MM.1S (cell line): ENCODE data around the gene UGT1A10.
"Not testable (repeated sequence)": the region's sequence is repeated elsewhere in the genome, so short reads cannot be mapped to it uniquely, and the experiment has no call there.

Source experiments
- DNase-seq: peaks from one replicate; pipeline ENCODE4 v3.0.0-alpha.2; 2015
- H2AFZ ChIP-seq: fragments of 300-600 bp; sonication (generic); 2 replicates; pipeline ENCODE4 v1.6.0; 2016; ENCODE audit warnings: antibody characterized with exemption, low read length
- H3F3A ChIP-seq: fragments of 300-600 bp; sonication (generic); 2 replicates; pipeline ENCODE4 v1.6.1; 2016; ENCODE audit warnings: mild to moderate bottlenecking, antibody characterized with exemption, low read length, moderate library complexity, mixed read lengths; ENCODE audit not compliant: insufficient read depth
- H3K27ac ChIP-seq: fragments of 300-600 bp; sonication (generic); 2 replicates; pipeline ENCODE4 v1.5.1; 2016; ENCODE audit warnings: mild to moderate bottlenecking, low read length
- H3K27me3 ChIP-seq: fragments of 300-600 bp; sonication (generic); replicated peaks from 2 replicates; pipeline ENCODE4 v1.6.0; 2016; ENCODE audit warnings: low read length; ENCODE audit not compliant: insufficient read depth
- H3K36me3 ChIP-seq: fragments of 300-600 bp; sonication (generic); replicated peaks from 2 replicates; pipeline ENCODE4 v1.6.1; 2016; ENCODE audit warnings: mild to moderate bottlenecking, low read length, mixed read lengths; ENCODE audit not compliant: insufficient read depth
- H3K4me1 ChIP-seq: fragments of 300-600 bp; sonication (generic); 2 replicates; pipeline ENCODE4 v1.6.1; 2016; ENCODE audit warnings: low read length, mixed read lengths
- H3K4me2 ChIP-seq: fragments of 300-600 bp; sonication (generic); 2 replicates; pipeline ENCODE4 v1.6.0; 2016; ENCODE audit warnings: low read depth, low read length
- H3K4me3 ChIP-seq: fragments of 300-600 bp; sonication (generic); 2 replicates; pipeline ENCODE4 v1.5.1; 2016; ENCODE audit warnings: low read length, mixed read lengths
- H3K79me2 ChIP-seq: fragments of 300-600 bp; sonication (generic); 2 replicates; pipeline ENCODE4 v1.6.1; 2016; ENCODE audit warnings: mixed run types, low read length, mixed read lengths
- H3K9ac ChIP-seq: fragments of 300-600 bp; sonication (generic); 2 replicates; pipeline ENCODE4 v1.6.1; 2016; ENCODE audit warnings: low read length, mixed read lengths
- H3K9me2 ChIP-seq: fragments of 300-600 bp; sonication (generic); replicated peaks from 2 replicates; pipeline ENCODE4 v1.6.1; 2016; ENCODE audit warnings: mild to moderate bottlenecking, low read length, mixed read lengths; ENCODE audit not compliant: insufficient read depth
- H3K9me3 ChIP-seq: fragments of 300-600 bp; sonication (generic); replicated peaks from 2 replicates; pipeline ENCODE4 v1.6.1; 2016; ENCODE audit warnings: mild to moderate bottlenecking, low read length, mixed read lengths; ENCODE audit not compliant: insufficient read depth
- H4K20me1 ChIP-seq: fragments of 300-600 bp; sonication (generic); 2 replicates; pipeline ENCODE4 v1.6.1; 2016; ENCODE audit warnings: mild to moderate bottlenecking, low read length, moderate library complexity, mixed read lengths; ENCODE audit not compliant: insufficient read depth
- CTCF ChIP-seq: fragments of 300-600 bp; sonication (generic); IDR thresholded peaks from 2 replicates; pipeline ENCODE4 v1.5.1; 2016; ENCODE audit warnings: antibody characterized with exemption, low read length, mixed read lengths
- EZH2 ChIP-seq: fragments of 300-600 bp; sonication (generic); optimal IDR thresholded peaks from 2 replicates; pipeline ENCODE3; 2017; ENCODE audit warnings: low read depth, mild to moderate bottlenecking, antibody characterized with exemption, low read length, mixed read lengths
- EZH2phosphoT487 ChIP-seq: fragments of 300-600 bp; sonication (generic); IDR thresholded peaks from 2 replicates; pipeline ENCODE4 v1.6.1; 2018; ENCODE audit warnings: antibody characterized with exemption, low read length

UGT1A10 gene

GRCh38 chr2:233718552-233718951 is 82.3 kb downstream of the UGT1A10 start, which contains the start of gene UGT1A4:
TSS of gene UGT1A4 (plus strand) at chr2:233718736. CDS start at chr2:233718821, 85 bp downstream.
- no peaks in the 10 kb centered on the region for H3K4me1 ChIP-seq
- TF ChIP-seq CTCF (no peak), EZH2 (no peak), EZH2phosphoT487 (no peak)
- H3K4me3 ChIP-seq = no peak within 1 kb of the TSS
- no peak within 1 kb of the TSS for H2AFZ ChIP-seq
- no peaks in the 10 kb centered on the region for H4K20me1 ChIP-seq
- no peaks in the 10 kb centered on the region for H3K27me3 ChIP-seq
- no peaks in the 10 kb centered on the region for H3K9me3 ChIP-seq
- H3K79me2 ChIP-seq = no peaks in the 10 kb centered on the region
- no peak for DNase-seq
- H3K27ac ChIP-seq = no peak within 1 kb of the TSS
- H3F3A ChIP-seq = no peaks in the 10 kb centered on the region
- no peaks in the 10 kb centered on the region for H3K36me3 ChIP-seq
- no peak within 1 kb of the TSS for H3K4me2 ChIP-seq
- H3K9me2 ChIP-seq = no peaks in the 10 kb centered on the region
- H3K9ac ChIP-seq = no peak within 1 kb of the TSS

- no peak within 1 kb of the TSS for H3K4me3 ChIP-seq
- H2AFZ ChIP-seq = no peak within 1 kb of the TSS
- no peaks in the 10 kb centered on the region for H3F3A ChIP-seq
- no peak within 1 kb of the TSS for H3K9ac ChIP-seq
- H3K9me2 ChIP-seq = no peaks in the 10 kb centered on the region
- H3K36me3 ChIP-seq = no peaks in the 10 kb centered on the region
- no peaks in the 10 kb centered on the region for H3K27me3 ChIP-seq
- H3K4me2 ChIP-seq = no peak within 1 kb of the TSS
- no peaks in the 10 kb centered on the region for H4K20me1 ChIP-seq
- H3K4me1 ChIP-seq = no peaks in the 10 kb centered on the region
- H3K9me3 ChIP-seq = no peaks in the 10 kb centered on the region
- no peaks in the 10 kb centered on the region for H3K79me2 ChIP-seq
- DNase-seq = no peak
- H3K27ac ChIP-seq = no peak within 1 kb of the TSS
- no peak for TF ChIP-seq EZH2phosphoT487
Measured at GRCh38 chr2:233728723-233729301, 92.6 kb downstream of the UGT1A10 start, which contains the start of gene UGT1A3. TSS of gene UGT1A3 (plus strand) at chr2:233729042. CDS start at chr2:233729127, 85 bp downstream.

GRCh38 chr2:233736868-233737653 is 100.8 kb downstream of the UGT1A10 start:
- not testable (repeated sequence) for H2AFZ ChIP-seq, H3K79me2 ChIP-seq, H3K27me3 ChIP-seq, H3K9me2 ChIP-seq, H3K9me3 ChIP-seq, H3K36me3 ChIP-seq, H4K20me1 ChIP-seq, DNase-seq, H3F3A ChIP-seq, H3K4me3 ChIP-seq, H3K4me2 ChIP-seq, H3K27ac ChIP-seq, H3K4me1 ChIP-seq, H3K9ac ChIP-seq

GRCh38 chr2:233740870-233741269 is 104.6 kb downstream of the UGT1A10 start:
- no peak for DNase-seq
- Histone ChIP-seq H3K9me2 (no peaks in the 10 kb centered on the region), H3K27me3 (no peaks in the 10 kb centered on the region), H4K20me1 (no peaks in the 10 kb centered on the region), H3K9ac (no peak overlapping the region), H3K27ac (no peak overlapping the region), H3K9me3 (no peaks in the 10 kb centered on the region), H3K4me3 (no peak overlapping the region), H3K4me2 (no peak overlapping the region), H3K36me3 (no peaks in the 10 kb centered on the region), H3F3A (no peaks in the 10 kb centered on the region), H2AFZ (no peak overlapping the region), H3K4me1 (no peaks in the 10 kb centered on the region), H3K79me2 (no peaks in the 10 kb centered on the region)
- TF ChIP-seq CTCF (no peak), EZH2phosphoT487 (no peak), EZH2 (no peak)
